GM23338 (cell line): ENCODE measurements around the gene SHB. TPM values are rescaled to one million over a fixed set of nuclear protein-coding genes. Genes with fewer than 3 reads are reported as not detected.

ENCODE experiments used
- ATAC-seq: fragments of 200-7000 bp; cut with Tn5 transposase; 3 replicates; pipeline ENCODE4 v1.9.1; 2020
- DNase-seq: peaks from one replicate; pipeline ENCODE4 v3.0.0-alpha.2; 2015; ENCODE audit warnings: low spot score
- H2AFZ ChIP-seq: fragments of 200-600 bp; sonication (generic); 2 replicates; pipeline ENCODE4 v1.8.0; 2016; ENCODE audit warnings: antibody characterized with exemption, mild to moderate bottlenecking, moderate library complexity
- H3F3A ChIP-seq: fragments of 200-600 bp; sonication (generic); replicated peaks from 2 replicates; pipeline ENCODE4 v1.8.0; 2017; ENCODE audit warnings: antibody characterized with exemption, mixed run types, low read depth
- H3K27ac ChIP-seq: fragments of 200-600 bp; sonication (generic); 2 replicates; pipeline ENCODE4 v1.6.1; 2016; ENCODE audit warnings: low read depth
- H3K27me3 ChIP-seq: fragments of 200-600 bp; sonication (generic); 2 replicates; pipeline ENCODE4 v1.8.0; 2016; ENCODE audit warnings: mild to moderate bottlenecking, mixed run types, moderate library complexity; ENCODE audit not compliant: insufficient read depth
- H3K36me3 ChIP-seq: fragments of 200-600 bp; sonication (generic); 2 replicates; pipeline ENCODE4 v1.8.0; 2016; ENCODE audit warnings: mild to moderate bottlenecking; ENCODE audit not compliant: insufficient read depth
- H3K4me1 ChIP-seq: fragments of 200-600 bp; sonication (generic); 2 replicates; pipeline ENCODE4 v1.8.0; 2016; ENCODE audit warnings: mild to moderate bottlenecking, moderate library complexity; ENCODE audit not compliant: insufficient read depth
- H3K4me2 ChIP-seq: fragments of 200-600 bp; sonication (generic); 2 replicates; pipeline ENCODE4 v1.7.1; 2017; ENCODE audit warnings: mixed run types
- H3K4me3 ChIP-seq: fragments of 200-600 bp; sonication (generic); 2 replicates; pipeline ENCODE4 v1.6.1; 2016; ENCODE audit warnings: mixed run types
- H3K79me2 ChIP-seq: fragments of 200-600 bp; sonication (generic); replicated peaks from 2 replicates; pipeline ENCODE4 v1.8.0; 2017; ENCODE audit warnings: mild to moderate bottlenecking; ENCODE audit not compliant: insufficient read depth
- H3K9me2 ChIP-seq: fragments of 200-600 bp; sonication (generic); 2 replicates; pipeline ENCODE4 v1.8.0; 2017; ENCODE audit not compliant: insufficient read depth
- H4K20me1 ChIP-seq: fragments of 200-600 bp; sonication (generic); replicated peaks from 2 replicates; pipeline ENCODE4 v1.8.0; 2017; ENCODE audit warnings: mild to moderate bottlenecking; ENCODE audit not compliant: insufficient read depth
- H3K27ac Mint-ChIP-seq: 2 replicates; pipeline ENCODE4 v1.8.0; 2020; ENCODE audit warnings: inconsistent platforms, mild to moderate bottlenecking, moderate library complexity, mixed read lengths
- H3K27me3 Mint-ChIP-seq: 3 replicates; pipeline ENCODE4 v1.8.0; 2022; ENCODE audit warnings: low read depth, mild to moderate bottlenecking, moderate library complexity, mixed read lengths, inconsistent platforms; ENCODE audit not compliant: insufficient read depth, poor library complexity
- H3K36me3 Mint-ChIP-seq: 3 replicates; pipeline ENCODE4 v1.8.0; 2021; ENCODE audit warnings: low read depth, mild to moderate bottlenecking, inconsistent platforms, moderate library complexity, mixed read lengths
- H3K4me1 Mint-ChIP-seq: 3 replicates; pipeline ENCODE4 v1.8.0; 2020; ENCODE audit warnings: mild to moderate bottlenecking, inconsistent platforms, mixed read lengths
- H3K4me3 Mint-ChIP-seq: 3 replicates; pipeline ENCODE4 v1.8.0; 2021; ENCODE audit warnings: moderate library complexity, mild to moderate bottlenecking, inconsistent platforms, mixed read lengths
- H3K9me3 Mint-ChIP-seq: 3 replicates; pipeline ENCODE4 v1.8.0; 2020; ENCODE audit warnings: moderate library complexity, mild to moderate bottlenecking, inconsistent platforms, mixed read lengths
- CTCF ChIP-seq, 2 experiments: fragments of 200-600 bp in 1 of 2; sonication (generic) in 1 of 2; conservative IDR thresholded peaks; 2 replicates each; pipeline versions ENCODE4 v1.5.1 to v1.6.1; 2016 to 2017; ENCODE audit warnings: antibody characterized with exemption in 2 of 2, low read depth in 2 of 2, mild to moderate bottlenecking in 2 of 2, moderate library complexity in 1 of 2
- EZH2phosphoT487 ChIP-seq: fragments of 200-600 bp; sonication (generic); IDR thresholded peaks from one replicate; pipeline ENCODE4 v1.8.1; 2018; ENCODE audit warnings: antibody characterized with exemption; ENCODE audit not compliant: unreplicated experiment
- JUNB ChIP-seq: IDR thresholded peaks from one replicate; pipeline ENCODE4 v1.6.1; 2016; ENCODE audit warnings: antibody characterized with exemption; ENCODE audit not compliant: unreplicated experiment
- NANOG ChIP-seq: IDR thresholded peaks from 2 replicates; pipeline ENCODE4 v1.6.1; 2016; ENCODE audit warnings: antibody characterized with exemption, borderline replicate concordance
- REST ChIP-seq: IDR thresholded peaks from one replicate; pipeline ENCODE4 v1.6.1; 2018; ENCODE audit warnings: antibody characterized with exemption; ENCODE audit not compliant: unreplicated experiment
- STAT1 ChIP-seq: IDR thresholded peaks from one replicate; pipeline ENCODE4 v1.6.1; 2016; ENCODE audit warnings: antibody characterized with exemption; ENCODE audit not compliant: unreplicated experiment
- ZNF331 ChIP-seq: fragments of 250-450 bp; sonication (Bioruptor Pico); IDR thresholded peaks from 2 replicates; pipeline ENCODE4 v1.5.0; 2020; ENCODE audit warnings: low read depth, mild to moderate bottlenecking, moderate library complexity
- polyA plus RNA-seq: library from polyadenylated mRNA; unstranded; fragments of >200 nt; fragmentation: Nextera tagmentation; extraction: Ambion mirVana; gene quantifications from 2 replicates; pipeline ENCODE4 v1.2.1, GENCODE V29; 2016
- total RNA-seq: library from RNA; depleted of rRNA; stranded (reverse); fragments of >200 nt; shearing (Covaris generic); gene quantifications from 2 replicates; pipeline ENCODE4 v1.2.3, GENCODE V29; 2014

The SHB gene
- total and polyA plus RNA-seq, 2 experiments from 2014 or later = 1.5 to 14.0 TPM

- TF ChIP-seq CTCF (conservative IDR thresholded peaks at IDR 0.05; ENCODE audit: low read depth in 2 of 2) = no peak
- TF ChIP-seq JUNB = no peak
- no peak for TF ChIP-seq NANOG
- no peak for TF ChIP-seq STAT1
- TF ChIP-seq REST = no peak
- no peak for TF ChIP-seq EZH2phosphoT487
- TF ChIP-seq ZNF331 (CRISPR knock-in tag) = no peak
Measured at GRCh38 chr9:38041564-38042243, 27.3 kb downstream of the SHB start (continued).

- H3K27me3 Mint-ChIP-seq = peaks cover 11% of the 10 kb centered on the region
- H3K27ac ChIP-seq = no peak overlapping the region
- no peak for ATAC-seq
Measured at GRCh38 chr9:38039907-38040682, 28.9 kb downstream of the SHB start.

More at GRCh38 chr9:38039907-38040682, 28.9 kb downstream of the SHB start:
- Histone ChIP-seq H3K79me2 (peaks cover 7% of the 10 kb centered on the region), H4K20me1 (no peaks in the 10 kb centered on the region), H3K27me3 (no peaks in the 10 kb centered on the region), H3K36me3 (no peaks in the 10 kb centered on the region), H2AFZ (no peak overlapping the region), H3K4me3 (no peak overlapping the region), H3K4me2 (no peak overlapping the region), H3K9me2 (no peaks in the 10 kb centered on the region), H3F3A (no peaks in the 10 kb centered on the region), H3K4me1 (no peaks in the 10 kb centered on the region; the same call in 1 of the 2 replicates)
- H3K4me3 Mint-ChIP-seq = no peak overlapping the region; the same call in 2 of the 3 replicates
- no peak for DNase-seq
- H3K9me3 Mint-ChIP-seq = no peaks in the 10 kb centered on the region
- H3K4me1 Mint-ChIP-seq = peaks cover 48% of the 10 kb centered on the region
- TF ChIP-seq EZH2phosphoT487 = no peak
- TF ChIP-seq CTCF (conservative IDR thresholded peaks at IDR 0.05; ENCODE audit: low read depth in 2 of 2) = no peak
- no peak overlapping the region for H3K27ac Mint-ChIP-seq
- H3K36me3 Mint-ChIP-seq = no peaks in the 10 kb centered on the region
